Smooth muscle cell (in vitro differentiated cells): ENCODE measurements around the gene SHROOM1. TPM values are rescaled to one million over a fixed set of nuclear protein-coding genes. Genes with fewer than 3 reads are reported as not detected.

Source experiments
- DNase-seq: peaks from one replicate; lab custom pipeline; 2025; ENCODE audit not compliant: unreplicated experiment; lab: John Stamatoyannopoulos, UW
- H2AFZ ChIP-seq: fragments of 200-600 bp; sonication (generic); 2 replicates; pipeline ENCODE4 v1.6.0; 2016; ENCODE audit warnings: antibody characterized with exemption, low read depth, mild to moderate bottlenecking
- H3F3A ChIP-seq: fragments of 200-600 bp; sonication (generic); 2 replicates; pipeline ENCODE4 v1.6.0; 2017; ENCODE audit warnings: antibody characterized with exemption, low read depth
- H3K27ac ChIP-seq: fragments of 200-600 bp; sonication (generic); 2 replicates; pipeline ENCODE4 v1.5.1; 2016; ENCODE audit warnings: low read depth, mild to moderate bottlenecking
- H3K27me3 ChIP-seq: fragments of 200-600 bp; sonication (generic); 2 replicates; pipeline ENCODE4 v1.6.1; 2016; ENCODE audit warnings: low read depth, mild to moderate bottlenecking
- H3K36me3 ChIP-seq: fragments of 200-600 bp; sonication (generic); 2 replicates; pipeline ENCODE4 v1.5.1; 2016; ENCODE audit warnings: low read depth
- H3K4me1 ChIP-seq: fragments of 200-600 bp; sonication (generic); 2 replicates; pipeline ENCODE4 v1.5.1; 2016; ENCODE audit warnings: low read depth
- H3K4me2 ChIP-seq: fragments of 200-600 bp; sonication (generic); 2 replicates; pipeline ENCODE4 v1.6.0; 2016; ENCODE audit warnings: mild to moderate bottlenecking
- H3K4me3 ChIP-seq: fragments of 200-600 bp; sonication (generic); 2 replicates; pipeline ENCODE4 v1.5.1; 2016; ENCODE audit warnings: mild to moderate bottlenecking
- H3K79me2 ChIP-seq: fragments of 200-600 bp; sonication (generic); 2 replicates; pipeline ENCODE4 v1.6.0; 2016; ENCODE audit warnings: low read depth, mild to moderate bottlenecking
- H3K9ac ChIP-seq: fragments of 200-600 bp; sonication (generic); 2 replicates; pipeline ENCODE4 v1.6.0; 2016; ENCODE audit warnings: low read depth
- H3K9me3 ChIP-seq: fragments of 200-600 bp; sonication (generic); replicated peaks from 2 replicates; pipeline ENCODE4 v1.5.1; 2016; ENCODE audit warnings: low read depth
- H4K20me1 ChIP-seq: fragments of 200-600 bp; sonication (generic); 2 replicates; pipeline ENCODE4 v1.6.0; 2016; ENCODE audit warnings: low read depth
- WGBS: methylation state at CpG from one replicate; pipeline ENCODE4 v1.1.7; 2016; ENCODE audit warnings: low lambda C conversion rate; 5-methylcytosine and 5-hydroxymethylcytosine counted together
- polyA plus RNA-seq: library from polyadenylated mRNA; unstranded; fragments of >200 nt; fragmentation: Nextera tagmentation; extraction: Ambion mirVana; gene quantifications from 2 replicates; pipeline ENCODE4 v1.2.1, GENCODE V29; 2016
- total RNA-seq: library from RNA; depleted of rRNA; stranded (reverse); fragments of >200 nt; gene quantifications from 2 replicates; pipeline ENCODE4 v1.2.3, GENCODE V29; 2014
- TF ChIP-seq, protein P1 (sequence below): fragments of 200-600 bp; sonication (generic); IDR thresholded peaks from 2 replicates; pipeline ENCODE4 v1.5.1; 2017; ENCODE audit warnings: borderline replicate concordance, mild to moderate bottlenecking, antibody characterized with exemption; ENCODE audit not compliant: insufficient read depth, poor library complexity, severe bottlenecking

Gene SHROOM1
- 3.0 and 12.0 TPM in 2 replicates for total RNA-seq
- polyA plus RNA-seq, result 5.9 and 10.2 TPM in 2 replicates

GRCh38 chr5:132830436-132831094 lies at the start of gene SHROOM1:
Gene SHROOM1 (minus strand): TSS chr5:132830647. CDS start chr5:132826140, 4,507 bp downstream.
- Histone ChIP-seq H3F3A (no peaks in the 10 kb centered on the region), H4K20me1 (no peaks in the 10 kb centered on the region), H3K4me1 (peaks cover 6% of the 10 kb centered on the region), H3K4me2 (peak within 1 kb of the TSS; percentile 90), H3K9ac (peak within 1 kb of the TSS; percentile 18), H3K9me3 (no peaks in the 10 kb centered on the region), H3K27me3 (peaks cover 2% of the 10 kb centered on the region), H3K4me3 (peak within 1 kb of the TSS; percentile 73), H3K36me3 (no peaks in the 10 kb centered on the region), H3K27ac (no peak within 1 kb of the TSS), H3K79me2 (no peaks in the 10 kb centered on the region), H2AFZ (peak within 1 kb of the TSS; percentile 72)
- WGBS, result 7% methylated on average over 42 of the region's 78 CpGs
- DNase-seq, result no peak
- TF ChIP-seq, protein P1, sequence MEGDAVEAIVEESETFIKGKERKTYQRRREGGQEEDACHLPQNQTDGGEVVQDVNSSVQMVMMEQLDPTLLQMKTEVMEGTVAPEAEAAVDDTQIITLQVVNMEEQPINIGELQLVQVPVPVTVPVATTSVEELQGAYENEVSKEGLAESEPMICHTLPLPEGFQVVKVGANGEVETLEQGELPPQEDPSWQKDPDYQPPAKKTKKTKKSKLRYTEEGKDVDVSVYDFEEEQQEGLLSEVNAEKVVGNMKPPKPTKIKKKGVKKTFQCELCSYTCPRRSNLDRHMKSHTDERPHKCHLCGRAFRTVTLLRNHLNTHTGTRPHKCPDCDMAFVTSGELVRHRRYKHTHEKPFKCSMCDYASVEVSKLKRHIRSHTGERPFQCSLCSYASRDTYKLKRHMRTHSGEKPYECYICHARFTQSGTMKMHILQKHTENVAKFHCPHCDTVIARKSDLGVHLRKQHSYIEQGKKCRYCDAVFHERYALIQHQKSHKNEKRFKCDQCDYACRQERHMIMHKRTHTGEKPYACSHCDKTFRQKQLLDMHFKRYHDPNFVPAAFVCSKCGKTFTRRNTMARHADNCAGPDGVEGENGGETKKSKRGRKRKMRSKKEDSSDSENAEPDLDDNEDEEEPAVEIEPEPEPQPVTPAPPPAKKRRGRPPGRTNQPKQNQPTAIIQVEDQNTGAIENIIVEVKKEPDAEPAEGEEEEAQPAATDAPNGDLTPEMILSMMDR, result no peak

GRCh38 chr5:132877938-132878337 lies 47.5 kb upstream of the SHROOM1 start:
- Histone ChIP-seq H3K79me2 (peaks cover 6% of the 10 kb centered on the region), H3K4me2 (no peak overlapping the region), H3K27ac (no peak overlapping the region), H4K20me1 (peaks cover 84% of the 10 kb centered on the region), H3K4me3 (no peak overlapping the region), H3F3A (peaks cover 47% of the 10 kb centered on the region), H3K27me3 (no peaks in the 10 kb centered on the region), H3K4me1 (no peaks in the 10 kb centered on the region), H3K9me3 (no peaks in the 10 kb centered on the region), H3K36me3 (peaks cover 16% of the 10 kb centered on the region), H2AFZ (no peak overlapping the region), H3K9ac (no peak overlapping the region)
- 87% methylated on average over 3 of the region's 3 CpGs for WGBS
- no peak for DNase-seq
- TF ChIP-seq, protein P1, result no peak

DNA sequence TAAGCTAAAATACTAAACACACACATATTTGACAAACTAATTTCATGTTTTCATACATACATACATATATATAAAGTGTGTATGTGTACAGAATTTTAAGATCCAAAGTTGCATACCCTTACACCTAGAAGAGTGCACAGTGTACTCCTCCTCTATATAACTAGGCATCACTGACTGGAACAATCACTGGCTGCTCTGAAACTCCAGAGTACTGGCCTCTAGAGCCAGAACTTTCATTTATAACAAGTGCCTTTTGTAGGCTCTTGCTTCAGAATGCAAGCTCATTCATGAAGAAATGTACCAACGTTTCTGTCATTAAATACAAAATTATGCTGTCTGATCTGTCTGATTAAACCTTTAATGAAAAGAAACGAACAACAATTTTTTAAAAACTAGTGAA lies 47.0 kb upstream of the SHROOM1 start:
- Histone ChIP-seq H3K27ac (peak overlapping the region; percentile 44), H3F3A (peaks cover 51% of the 10 kb centered on the region), H3K9me3 (no peaks in the 10 kb centered on the region), H4K20me1 (peaks cover 79% of the 10 kb centered on the region), H3K9ac (no peak overlapping the region), H3K79me2 (peaks cover 6% of the 10 kb centered on the region), H3K4me3 (no peak overlapping the region), H3K27me3 (no peaks in the 10 kb centered on the region), H3K36me3 (peaks cover 11% of the 10 kb centered on the region), H3K4me2 (no peak overlapping the region), H2AFZ (no peak overlapping the region), H3K4me1 (no peaks in the 10 kb centered on the region)
- DNase-seq, result no peak
- 90% methylated on average over 2 of the region's 2 CpGs for WGBS
- TF ChIP-seq, protein P1, result no peak
